NCI-H1694 treated with DMSO at 0.1 percent for 48 hours (cell line): ENCODE measurements around the gene PRKG1.
"Not testable (repeated sequence)": the region's sequence is repeated elsewhere in the genome, so short reads cannot be mapped to it uniquely, and the experiment has no call there.

ENCODE experiments used
- DNase-seq: peaks from one replicate; lab custom pipeline; 2025; lab: John Stamatoyannopoulos, UW

PRKG1 gene

DNA sequence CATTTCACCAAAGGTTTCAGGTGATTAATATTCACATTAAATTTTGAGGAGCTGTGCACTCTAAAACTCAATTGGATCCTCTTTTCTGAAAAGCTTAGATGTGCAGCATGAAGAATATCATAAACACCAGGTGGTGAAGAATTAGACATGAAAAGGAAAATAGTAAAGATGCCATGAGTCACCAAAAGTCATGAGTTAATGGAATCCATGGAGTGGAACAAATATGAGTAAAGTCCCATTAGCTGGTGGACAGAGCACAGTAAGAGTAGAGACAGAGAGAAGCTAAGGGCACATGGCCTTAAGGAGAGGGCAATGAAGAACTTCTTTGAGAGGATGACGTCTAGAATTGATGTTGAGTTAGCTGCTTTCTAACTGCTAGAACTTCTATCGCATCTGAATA lies 353.5 kb downstream of the PRKG1 start:
- no peak for DNase-seq

DNA sequence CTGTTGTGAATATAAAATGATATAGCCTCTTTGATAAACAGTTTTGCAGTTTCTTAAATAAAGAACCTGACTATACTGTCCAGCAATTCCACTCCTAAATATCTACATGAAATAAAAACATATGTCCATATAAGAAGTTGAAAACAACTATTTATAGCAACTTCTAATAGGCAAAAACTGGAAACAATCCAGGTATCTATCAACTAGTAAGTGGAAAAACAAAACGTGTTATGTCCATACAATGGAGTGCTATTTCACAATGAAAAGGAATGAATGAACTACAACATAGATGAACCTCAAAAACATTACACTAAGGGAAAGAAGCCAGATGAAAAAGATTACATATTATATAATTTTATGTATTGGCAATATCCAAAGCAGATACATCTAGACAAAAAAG lies 356.2 kb downstream of the PRKG1 start:
- DNase-seq, result no peak

DNA sequence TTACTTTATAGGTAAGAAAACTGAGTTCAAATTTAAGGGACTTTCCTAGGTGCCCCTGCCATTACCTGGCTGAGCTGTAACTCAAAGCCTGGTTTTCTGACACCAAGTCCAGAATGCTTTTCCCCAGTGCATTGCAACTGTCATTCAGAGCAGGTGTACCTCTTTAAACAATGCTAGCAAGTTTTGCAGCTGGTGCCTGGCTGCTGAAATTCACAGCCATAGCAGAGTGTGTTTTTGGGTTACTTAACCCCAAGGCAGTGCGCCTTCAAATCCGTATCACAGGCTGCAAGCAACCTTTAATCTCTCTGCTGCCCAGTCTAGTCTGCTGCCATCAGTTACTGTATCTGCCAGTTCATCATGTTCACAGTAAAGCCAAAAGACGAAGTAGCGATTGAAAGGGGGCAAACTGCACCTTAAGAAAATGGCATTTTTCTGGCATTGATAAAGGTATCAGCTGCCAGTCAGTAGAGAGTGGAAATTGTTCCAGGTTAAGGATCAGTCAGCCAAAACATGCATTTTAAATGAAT lies 359.7 kb downstream of the PRKG1 start:
- DNase-seq, result no peak

DNA sequence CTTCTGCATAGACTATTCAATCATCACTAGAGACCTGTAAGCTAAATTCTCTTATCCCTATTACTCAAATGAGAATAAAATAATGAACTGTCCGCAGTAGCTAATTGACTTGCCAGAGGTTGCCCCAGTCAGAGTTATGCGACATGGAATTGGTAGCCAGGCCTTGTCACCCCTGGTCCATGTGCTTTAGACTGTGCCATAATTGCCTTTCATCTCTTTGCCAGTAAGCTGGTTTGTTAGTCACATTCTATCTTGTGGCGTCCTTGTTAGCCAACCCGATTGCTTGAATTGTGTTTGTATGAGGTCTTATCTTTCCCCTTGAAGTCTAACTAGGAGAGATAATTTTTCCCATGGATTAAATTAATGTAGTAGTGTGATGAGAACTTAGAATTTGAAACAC lies 362.5 kb downstream of the PRKG1 start:
- no peak for DNase-seq

DNA sequence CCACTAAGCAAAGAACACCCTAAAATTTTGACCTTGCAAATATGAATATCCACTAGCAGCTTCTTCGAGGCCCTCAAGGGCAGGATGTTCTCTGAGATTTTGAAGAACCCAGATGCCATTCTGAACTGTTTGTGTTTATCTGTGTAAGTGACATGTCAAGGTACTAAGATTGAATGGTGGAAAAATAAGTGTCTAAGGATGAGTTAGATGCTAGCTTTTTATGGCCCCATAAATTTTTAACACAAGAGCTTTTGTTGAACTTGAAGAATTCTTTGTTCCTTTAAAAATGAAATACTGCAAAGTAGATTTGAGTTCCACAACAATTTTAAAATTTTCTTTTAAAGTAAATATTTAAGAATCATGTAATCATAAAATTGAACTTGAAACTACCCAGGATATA lies 365.4 kb downstream of the PRKG1 start:
- DNase-seq, result no peak

DNA sequence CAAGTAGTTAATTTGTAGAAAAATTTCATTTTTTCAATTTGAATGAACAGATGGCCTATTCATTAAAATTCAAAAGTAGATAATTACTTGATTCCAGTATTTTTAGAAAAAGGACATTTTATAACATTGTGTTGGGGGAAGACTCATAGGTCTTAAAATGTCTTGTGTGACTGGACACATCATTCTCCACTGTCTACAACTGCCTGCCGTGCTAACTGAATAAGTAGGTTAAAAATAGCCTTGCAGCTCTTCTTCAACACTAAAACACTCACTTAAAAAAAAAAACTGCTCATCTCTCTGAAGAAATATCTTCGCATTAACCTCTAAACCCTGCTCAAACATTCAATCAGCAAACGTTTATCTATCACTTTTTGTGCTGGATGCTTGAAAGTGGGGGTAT lies 371.3 kb downstream of the PRKG1 start:
- no peak for DNase-seq

DNA sequence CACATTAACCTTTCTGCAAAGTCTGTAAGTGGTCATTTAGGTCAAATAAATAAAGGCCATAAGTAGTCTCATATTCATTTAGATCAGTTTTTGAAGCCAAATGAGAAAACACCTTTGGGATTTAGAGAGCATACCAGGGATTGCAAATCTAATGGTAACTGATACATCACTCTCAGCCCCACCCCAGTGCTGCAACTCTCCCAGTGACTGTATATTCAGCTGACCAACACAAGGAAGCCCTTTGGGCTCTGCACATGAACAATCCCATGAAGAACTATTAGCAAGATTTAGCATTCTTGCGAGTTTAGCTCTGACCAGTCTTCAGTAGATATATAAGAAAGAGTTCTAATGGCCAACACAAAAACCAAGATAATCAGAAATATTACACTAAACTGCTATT lies 372.8 kb downstream of the PRKG1 start:
- DNase-seq, result no peak

DNA sequence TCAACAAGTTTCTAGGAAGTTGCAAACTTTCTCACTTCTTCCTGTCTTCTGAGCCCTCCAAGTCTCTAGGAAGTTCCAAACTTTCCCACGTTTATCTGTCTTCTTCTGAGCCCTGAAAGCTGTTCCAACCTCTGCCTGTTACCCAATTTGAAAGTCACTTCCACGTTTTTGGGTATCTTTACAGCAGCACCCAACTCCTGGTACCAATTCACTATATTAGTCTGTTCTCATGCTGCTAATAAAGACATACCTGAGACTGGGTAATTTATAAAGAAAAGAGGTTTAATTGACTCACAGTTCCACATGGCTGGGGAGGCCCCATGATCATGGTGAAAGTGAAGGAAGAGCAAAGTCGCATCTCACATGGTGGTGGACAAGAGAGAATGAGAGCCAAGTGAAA lies 381.5 kb downstream of the PRKG1 start:
- DNase-seq, result not testable (repeated sequence)

DNA sequence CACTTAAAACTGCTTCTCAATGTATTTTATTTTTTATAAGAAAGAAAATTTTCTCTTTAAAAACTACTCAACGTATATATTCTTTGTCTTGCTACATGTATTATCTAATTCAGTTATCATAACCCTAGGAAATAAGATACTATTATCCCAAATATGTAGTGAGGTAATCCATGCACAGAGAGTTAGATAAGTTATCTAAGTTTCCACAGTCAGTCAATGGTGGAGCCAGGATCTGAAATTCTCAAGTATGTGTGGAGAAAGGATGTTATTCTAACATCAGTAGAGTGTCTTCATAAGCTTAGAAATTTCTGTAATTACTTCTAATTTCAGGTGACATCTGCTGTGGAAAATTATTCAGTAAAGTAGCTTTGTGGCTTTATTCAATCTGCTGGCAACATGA lies 385.2 kb downstream of the PRKG1 start:
- no peak for DNase-seq

DNA sequence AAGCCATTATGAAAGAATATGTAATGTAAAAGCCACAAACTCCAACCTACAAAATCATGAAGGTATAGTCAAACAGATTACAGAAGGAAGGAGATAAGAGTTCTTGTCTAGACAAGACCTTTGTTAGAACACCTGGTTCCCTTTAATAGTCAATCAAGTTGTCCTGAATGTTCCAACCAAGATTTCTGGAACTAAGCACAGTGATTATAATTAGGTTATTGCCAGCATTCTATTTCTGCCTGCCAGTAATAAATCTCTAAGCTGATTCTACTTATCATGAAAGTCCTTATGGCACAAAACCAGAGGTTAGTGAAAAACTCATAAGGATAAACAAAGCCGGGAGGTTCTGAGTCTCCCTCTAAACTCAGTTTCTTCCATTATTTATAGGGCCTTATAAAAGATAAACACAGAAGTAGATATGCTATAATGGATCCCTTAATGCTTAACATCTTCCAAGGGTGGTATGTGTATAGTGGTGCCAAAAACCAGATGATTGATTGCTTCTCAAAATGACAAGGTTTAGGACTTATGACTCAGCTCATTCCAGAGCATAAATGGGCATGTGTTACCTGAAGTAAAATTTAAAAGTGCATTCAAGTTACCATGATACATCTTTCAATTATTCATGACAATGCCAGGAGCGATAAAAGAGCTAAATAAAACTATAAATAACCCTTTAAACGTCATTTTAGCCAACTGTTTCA lies 387.9 kb downstream of the PRKG1 start:
- no peak for DNase-seq

DNA sequence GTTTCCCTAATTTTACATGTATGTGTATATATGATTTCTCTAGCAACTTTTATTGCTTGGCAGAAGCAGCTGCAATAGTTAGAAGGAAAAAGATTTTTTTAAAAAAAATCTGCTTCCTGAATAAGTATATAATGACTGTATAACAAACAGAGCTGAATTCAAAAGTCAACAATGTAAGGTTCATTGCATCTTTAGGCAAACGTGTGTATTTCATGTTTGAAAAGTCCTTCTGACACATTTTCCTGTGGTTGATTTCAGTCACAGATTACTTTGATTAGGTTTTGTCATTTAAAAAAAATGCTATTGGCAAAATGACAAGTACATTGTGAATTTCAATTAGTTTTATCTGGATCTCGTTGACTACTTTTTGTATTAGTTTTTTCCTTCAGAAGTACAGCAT lies 394.1 kb downstream of the PRKG1 start:
- DNase-seq, result no peak

DNA sequence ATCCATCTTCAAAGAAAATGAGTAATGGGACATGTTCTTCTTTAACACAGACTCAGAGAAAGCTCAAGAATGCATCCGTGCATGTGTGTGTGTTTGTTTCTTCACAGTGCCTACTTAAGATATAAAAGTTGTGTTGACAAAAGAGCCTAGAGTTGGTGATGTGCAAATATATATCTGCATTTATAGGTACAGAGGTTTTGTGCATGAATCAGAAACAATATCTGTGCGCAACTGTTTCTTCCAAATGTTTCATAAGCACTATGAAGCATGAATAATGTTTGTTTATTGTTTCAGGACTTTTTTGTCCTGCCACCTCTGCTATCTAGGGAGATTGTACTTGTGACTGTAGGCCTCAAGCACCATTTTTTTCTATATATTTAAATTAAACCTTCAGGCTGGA lies 395.4 kb downstream of the PRKG1 start:
- DNase-seq, result no peak

DNA sequence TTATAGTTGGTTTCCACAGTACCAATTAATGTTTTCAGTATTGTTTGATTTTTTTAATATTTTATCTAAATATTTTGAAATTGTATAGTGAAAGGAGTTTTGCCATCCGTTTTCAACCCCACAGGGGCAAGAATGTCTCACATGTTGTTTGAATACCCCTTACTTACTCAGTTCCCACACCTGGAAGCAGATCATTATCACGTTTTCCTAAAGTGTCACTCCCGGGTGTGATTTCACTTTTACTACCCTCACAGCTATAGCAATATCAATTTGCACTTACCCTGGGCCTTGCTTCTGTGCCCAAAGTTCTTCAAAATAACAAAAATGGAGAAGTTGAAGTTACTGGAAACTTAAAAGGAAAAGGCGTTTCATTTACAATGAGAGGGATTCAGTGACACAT lies 397.0 kb downstream of the PRKG1 start:
- DNase-seq, result no peak

DNA sequence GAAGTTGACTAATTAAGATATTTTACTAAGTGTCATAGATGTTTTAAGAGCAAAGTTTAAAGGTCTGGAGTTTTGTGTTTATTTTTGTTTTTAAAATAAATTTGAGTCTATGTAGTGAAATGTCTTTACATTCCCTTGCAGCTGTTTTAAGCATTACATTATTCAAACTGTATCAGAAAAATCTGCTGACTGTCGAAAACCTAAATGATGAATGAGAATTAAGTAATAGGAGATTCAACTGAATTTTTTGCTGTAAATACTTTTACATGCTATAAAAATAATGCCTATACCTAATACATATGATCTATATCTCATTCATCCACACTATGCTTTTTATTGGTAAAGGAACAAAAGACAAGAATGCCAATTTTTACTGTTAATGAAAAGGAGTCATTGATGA lies 397.9 kb downstream of the PRKG1 start:
- no peak for DNase-seq

DNA sequence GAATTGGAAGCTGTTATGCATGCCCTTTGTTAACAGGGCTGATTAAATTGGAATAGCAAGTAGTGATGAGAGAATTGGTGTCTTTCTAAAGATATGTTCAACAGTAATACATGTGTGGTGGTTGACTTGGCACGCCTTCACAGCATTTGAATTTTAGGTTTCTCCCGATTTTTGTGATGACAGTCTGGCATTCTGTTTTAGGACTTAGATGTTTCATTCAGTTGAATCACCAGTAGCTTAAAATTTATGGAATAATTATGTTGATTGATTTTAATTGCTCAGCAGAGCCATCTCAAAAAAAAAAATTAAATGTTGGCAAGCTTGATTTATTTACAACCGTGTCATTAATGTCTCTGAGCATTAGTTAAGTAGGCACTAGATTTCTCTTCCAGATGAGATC lies 405.4 kb downstream of the PRKG1 start:
- no peak for DNase-seq

DNA sequence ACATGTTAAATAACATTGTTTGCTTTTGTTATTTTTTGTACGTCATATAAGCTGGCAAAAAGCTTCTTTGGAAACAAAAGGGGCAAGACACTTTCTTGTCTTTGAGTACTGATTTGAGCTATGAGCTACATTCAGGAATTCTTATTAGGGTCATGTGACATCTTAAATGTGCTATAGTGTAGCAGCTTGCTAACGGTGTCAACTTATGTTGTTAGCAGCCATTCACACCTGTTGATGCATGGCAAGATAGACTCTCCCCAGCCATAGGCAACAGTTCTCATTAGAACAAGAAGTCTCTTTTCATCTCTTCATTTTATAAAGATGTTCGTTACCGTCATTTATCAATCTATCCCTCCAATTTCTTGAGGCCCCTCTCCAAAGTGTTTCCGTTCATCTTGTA lies 411.4 kb downstream of the PRKG1 start:
- DNase-seq, result no peak

DNA sequence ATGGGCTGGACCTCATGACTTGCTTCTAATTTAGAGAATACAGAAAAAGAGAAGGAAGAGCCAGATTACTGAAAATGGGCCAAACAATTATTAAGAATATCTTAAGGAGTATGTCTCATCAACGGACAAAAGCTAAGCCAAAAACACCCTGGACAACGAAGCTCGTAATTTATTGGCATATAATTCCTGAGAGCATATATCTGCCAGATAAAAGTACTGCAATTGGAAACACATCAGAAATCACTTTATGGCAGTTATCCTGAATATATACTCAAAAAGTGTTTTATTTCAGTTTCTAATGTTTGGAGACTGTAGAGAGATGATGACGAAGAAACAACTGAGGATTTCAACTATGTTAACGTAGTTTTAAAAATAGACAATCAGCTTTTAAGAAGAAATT lies 413.3 kb downstream of the PRKG1 start:
- DNase-seq, result no peak

DNA sequence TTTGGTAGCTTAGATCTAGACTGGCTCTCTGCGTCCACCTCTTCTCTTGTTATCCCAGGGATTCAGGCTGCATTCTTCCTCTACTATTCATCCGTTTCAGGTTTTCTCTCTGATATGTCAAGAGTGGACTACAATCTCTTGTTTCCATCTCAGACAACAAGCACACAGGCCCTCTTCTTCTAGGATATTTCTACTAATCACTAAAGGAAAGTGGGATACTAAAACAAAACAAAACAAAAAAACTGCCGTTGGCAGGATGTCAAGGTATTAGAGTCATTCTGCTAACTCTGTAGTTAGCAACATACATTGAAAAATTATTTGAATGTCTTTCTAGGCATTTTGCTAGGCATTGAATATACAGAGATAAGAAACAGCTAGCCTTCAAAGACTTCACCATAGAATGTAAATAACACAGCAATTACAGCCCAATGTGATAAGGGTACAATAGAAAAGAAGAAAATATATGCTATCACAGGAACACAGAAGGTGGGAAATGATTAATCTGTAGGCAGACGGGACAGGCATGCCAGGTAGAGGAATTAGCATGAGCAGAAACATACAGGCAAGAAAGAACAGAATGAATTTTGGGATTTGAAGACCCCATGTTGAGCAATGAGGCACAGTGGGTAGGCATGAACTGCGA lies 414.6 kb downstream of the PRKG1 start:
- DNase-seq, result no peak

DNA sequence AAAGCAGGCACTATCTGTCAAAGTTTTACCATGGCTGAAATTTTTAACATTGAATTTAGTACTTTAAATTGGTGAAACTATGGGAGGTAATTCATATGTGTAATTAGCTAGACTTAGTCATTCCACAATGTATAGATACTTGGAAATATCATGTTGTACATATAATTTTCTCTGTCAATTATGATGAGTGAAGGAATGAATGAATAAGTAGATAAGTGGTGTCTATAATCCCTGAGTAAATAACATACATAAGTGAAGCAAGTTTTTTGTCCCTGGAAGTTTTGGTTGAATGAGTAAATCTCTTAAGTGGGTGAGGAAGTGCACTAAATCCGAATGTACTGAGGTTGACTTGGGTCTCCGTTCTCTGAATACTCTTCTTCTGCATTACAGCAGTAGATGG lies 424.1 kb downstream of the PRKG1 start:
- no peak for DNase-seq

DNA sequence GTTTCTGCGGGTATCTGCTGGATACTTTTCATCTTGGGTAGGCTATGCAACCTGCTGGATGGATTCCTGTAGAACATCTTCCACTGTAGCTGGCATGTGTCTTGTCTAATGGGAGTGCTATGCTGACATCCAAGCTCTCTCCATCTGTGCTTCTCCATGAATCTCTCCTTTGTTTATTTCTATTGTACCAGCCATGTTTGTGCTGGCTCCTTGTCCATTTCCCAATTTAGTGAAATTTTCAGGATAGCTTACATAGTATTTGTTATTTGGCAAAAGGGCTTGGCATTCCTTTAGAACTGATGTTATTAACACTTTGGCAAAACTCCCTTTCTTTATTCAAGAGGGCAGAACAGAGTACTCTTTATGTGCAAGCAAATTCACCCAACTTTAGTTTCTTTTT lies 427.1 kb downstream of the PRKG1 start:
- DNase-seq, result no peak

DNA sequence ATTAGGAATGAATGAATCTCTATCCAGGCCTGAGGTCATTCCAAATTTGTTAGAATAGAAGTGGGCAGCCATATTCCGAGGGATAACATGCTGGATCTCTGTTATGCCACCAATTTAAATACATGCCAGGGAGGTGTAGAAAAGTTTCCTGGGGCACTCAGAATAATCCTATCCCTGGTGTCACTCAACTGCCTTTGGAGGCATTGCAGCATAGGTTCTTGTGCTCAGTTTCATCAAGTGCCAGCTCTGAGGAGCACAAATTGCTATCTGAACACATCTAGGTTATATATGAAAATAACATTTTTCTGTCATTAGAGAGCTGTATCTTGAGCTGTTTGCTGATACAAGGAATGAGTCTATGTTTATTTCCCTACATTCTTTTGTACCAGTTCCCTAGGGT lies 427.8 kb downstream of the PRKG1 start:
- DNase-seq, result no peak

DNA sequence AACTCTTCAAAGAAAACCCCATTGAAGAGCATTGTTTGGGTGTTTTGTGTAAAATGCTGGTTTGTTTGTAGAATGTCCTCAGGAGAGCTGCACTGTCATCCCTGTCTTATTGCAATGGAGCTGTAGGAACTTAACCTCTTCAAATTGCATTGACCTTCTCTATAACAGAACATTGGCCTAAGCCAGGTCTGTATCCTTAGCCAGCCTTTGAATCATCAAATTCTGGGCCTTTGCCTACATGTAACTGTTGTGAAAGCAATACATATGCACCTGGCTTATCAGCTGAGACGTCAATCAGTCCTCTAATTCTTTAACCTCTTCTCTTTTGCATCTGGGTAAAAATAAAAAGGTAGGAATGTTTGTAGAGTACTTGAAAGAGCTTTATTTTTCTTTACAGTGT lies 429.1 kb downstream of the PRKG1 start:
- DNase-seq, result no peak

DNA sequence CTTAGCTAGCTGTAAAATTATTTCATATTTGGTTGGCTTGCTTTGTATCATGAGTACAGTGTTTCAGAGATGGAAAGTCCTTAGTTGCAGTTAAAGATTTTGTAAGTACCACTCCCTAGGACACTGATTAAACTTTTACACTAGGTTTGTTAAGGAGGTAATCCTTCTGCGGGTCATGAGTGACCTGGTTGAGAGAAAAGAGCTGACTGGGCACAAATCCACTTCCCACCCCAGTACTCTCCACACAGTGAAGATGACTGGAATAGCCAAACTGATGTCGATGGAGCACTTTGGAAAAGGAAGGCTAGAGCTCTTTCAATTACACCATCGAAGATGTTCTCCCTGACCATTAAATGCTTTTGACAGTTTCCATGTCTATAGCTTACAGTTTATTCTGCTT lies 433.2 kb downstream of the PRKG1 start:
- DNase-seq, result no peak

DNA sequence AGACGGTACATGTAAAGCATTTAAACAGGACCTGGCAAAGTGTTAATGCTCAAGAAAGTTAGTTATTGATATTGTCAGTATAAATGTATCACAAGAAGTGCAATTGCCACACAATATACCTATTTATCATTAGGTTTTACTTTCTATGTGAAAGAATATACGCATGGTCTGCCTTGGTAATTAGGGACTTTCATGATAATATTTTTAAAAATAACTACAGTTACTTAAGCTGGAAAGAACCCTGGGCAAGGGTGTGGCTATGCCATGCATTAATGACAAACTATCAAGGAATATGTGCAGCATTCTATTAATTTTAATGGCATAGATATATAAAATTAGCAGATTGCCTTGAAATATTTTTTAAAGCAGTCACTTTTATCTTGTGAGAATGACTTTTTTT lies 433.9 kb downstream of the PRKG1 start:
- no peak for DNase-seq
